Keratinocyte (primary cell): ENCODE data around the gene SLC7A6. TPM values are rescaled to one million over a fixed set of nuclear protein-coding genes. Genes with fewer than 3 reads are reported as not detected.

Experiments used
- DNase-seq: peaks from one replicate; pipeline ENCODE4 v3.0.0-alpha.2; 2011; ENCODE audit warnings: low read depth, missing footprints, low spot score
- FAIRE-seq: peaks from 2 replicates; lab custom pipeline; 2011; peaks lifted over from hg19 to GRCh38; lab: Jason Lieb, UNC
- H2AFZ ChIP-seq: 2 replicates; pipeline ENCODE4 v1.6.0; 2012; ENCODE audit warnings: low read length, control low read depth, inconsistent platforms; ENCODE audit not compliant: control insufficient read depth
- H3K27ac ChIP-seq: 2 replicates; pipeline ENCODE4 v1.5.1; 2011; ENCODE audit warnings: low read length; ENCODE audit not compliant: control insufficient read depth, insufficient read depth
- H3K27me3 ChIP-seq: 3 replicates; pipeline ENCODE4 v1.6.0; 2011; ENCODE audit warnings: low read length; ENCODE audit not compliant: control insufficient read depth, insufficient read depth; ENCODE audit errors: extremely low read depth
- H3K36me3 ChIP-seq, 2 experiments: 2 replicates in 1 of 2; 3 replicates in 1 of 2; pipeline ENCODE4 v1.5.1; 2011; ENCODE audit warnings: low read length in 2 of 2, mild to moderate bottlenecking in 1 of 2; ENCODE audit not compliant: control insufficient read depth in 2 of 2, insufficient read depth in 2 of 2; ENCODE audit errors: extremely low read depth in 1 of 2
- H3K4me1 ChIP-seq: 3 replicates; pipeline ENCODE4 v1.5.1; 2011; ENCODE audit warnings: low read length; ENCODE audit not compliant: control insufficient read depth, insufficient read depth; ENCODE audit errors: extremely low read depth
- H3K4me2 ChIP-seq: 3 replicates; pipeline ENCODE4 v1.6.0; 2011; ENCODE audit warnings: low read depth, low read length; ENCODE audit not compliant: control insufficient read depth, insufficient read depth; ENCODE audit errors: extremely low read depth
- H3K4me3 ChIP-seq, 3 experiments: fragments of 200-600 bp in 1 of 3; sonication (generic) in 1 of 3; 2 replicates in 2 of 3; 3 replicates in 1 of 3; pipeline ENCODE4 v1.5.1; 2011 to 2016; ENCODE audit warnings: low read length in 3 of 3, mild to moderate bottlenecking in 3 of 3, control low read depth in 2 of 3, inconsistent platforms in 1 of 3, low read depth in 1 of 3, mixed read lengths in 1 of 3, mixed run types in 1 of 3, moderate library complexity in 1 of 3; ENCODE audit not compliant: control insufficient read depth in 2 of 3, insufficient read depth in 2 of 3; ENCODE audit errors: extremely low read depth in 1 of 3
- H3K79me2 ChIP-seq: 2 replicates; pipeline ENCODE4 v1.6.0; 2012; ENCODE audit warnings: low read length; ENCODE audit not compliant: control insufficient read depth, insufficient read depth
- H3K9ac ChIP-seq: 3 replicates; pipeline ENCODE4 v1.6.0; 2011; ENCODE audit warnings: low read length; ENCODE audit not compliant: control insufficient read depth, insufficient read depth; ENCODE audit errors: extremely low read depth
- H3K9me1 ChIP-seq: 3 replicates; pipeline ENCODE4 v1.6.0; 2011; ENCODE audit warnings: low read length; ENCODE audit not compliant: control insufficient read depth, insufficient read depth; ENCODE audit errors: extremely low read depth
- H3K9me3 ChIP-seq: 2 replicates; pipeline ENCODE4 v1.5.1; 2012; ENCODE audit warnings: low read depth, low read length; ENCODE audit not compliant: control insufficient read depth
- H4K20me1 ChIP-seq: 3 replicates; pipeline ENCODE4 v1.6.0; 2011; ENCODE audit warnings: low read length; ENCODE audit not compliant: control insufficient read depth, insufficient read depth; ENCODE audit errors: extremely low read depth
- CTCF ChIP-seq, 3 experiments: IDR thresholded peaks in 1 of 3; conservative IDR thresholded peaks in 1 of 3; optimal IDR thresholded peaks in 1 of 3; 2 replicates in 2 of 3; 3 replicates in 1 of 3; pipeline versions ENCODE3 to v1.5.1; 2011; ENCODE audit warnings: low read length in 3 of 3, mild to moderate bottlenecking in 3 of 3, moderate library complexity in 2 of 3, control low read depth in 1 of 3, inconsistent platforms in 1 of 3; ENCODE audit not compliant: insufficient read depth in 2 of 3; ENCODE audit errors: extremely low read depth in 1 of 3
- EZH2 ChIP-seq: IDR thresholded peaks from one replicate; pipeline ENCODE4 v1.6.1; 2012; ENCODE audit warnings: inconsistent platforms, mild to moderate bottlenecking, low read length, moderate library complexity
- dilution Hi-C: fragments of 300-500 bp; cut with MboI; formaldehyde crosslinking; loops from one replicate; pipeline ENCODE4 v1.7.0; 2020; ENCODE audit warnings: low sequenced_read_pairs; ENCODE audit not compliant: extremely low pct_ligation_motif_present
- polyA plus RNA-seq, 5 experiments: library from polyadenylated mRNA; depleted of rRNA in 3 of 5; stranded (reverse) in 3 of 5; stranded (forward) in 1 of 5; unstranded in 1 of 5; fragments of >200 nt; gene quantifications; 1 replicate in 1 of 5; 2 replicates in 3 of 5; 3 replicates in 1 of 5; pipeline versions ENCODE4 v1.2.1 to v1.2.3, GENCODE V29; 2011 to 2012; ENCODE audit warnings: missing spikeins in 2 of 5, low read depth in 1 of 5, low replicate concordance in 1 of 5

The SLC7A6 gene
- polyA plus RNA-seq, 1 donor (not counting 4 experiments of a cell fraction or from before 2014, with no cell fraction given): 43.4 TPM

GRCh38 chr16:68242926-68243858, 21.1 kb upstream of the SLC7A6 start:
- Histone ChIP-seq H3K27me3 (no peaks in the 10 kb centered on the region), H3K79me2 (no peaks in the 10 kb centered on the region), H3K27ac (no peak overlapping the region), H2AFZ (no peak overlapping the region), H3K9ac (no peak overlapping the region), H3K9me1 (peaks cover 3% of the 10 kb centered on the region), H3K4me3 (no peak overlapping the region), H3K4me2 (no peak overlapping the region), H3K9me3 (no peaks in the 10 kb centered on the region), H3K4me1 (peaks cover 18% of the 10 kb centered on the region), H3K36me3 (no peaks in the 10 kb centered on the region), H4K20me1 (no peaks in the 10 kb centered on the region)
- no peak for TF ChIP-seq CTCF (optimal IDR thresholded peaks at IDR 0.05 in 1 of 3, IDR thresholded peaks at IDR 0.05 in 1 of 3, conservative IDR thresholded peaks at IDR 0.05 in 1 of 3; ENCODE audit: extremely low read depth in 1 of 3, insufficient read depth in 2 of 3, low read length in 3 of 3)
- no peak for TF ChIP-seq EZH2
- no peak for FAIRE-seq
- no peak for DNase-seq
- dilution Hi-C loops: no loop called here

DNA sequence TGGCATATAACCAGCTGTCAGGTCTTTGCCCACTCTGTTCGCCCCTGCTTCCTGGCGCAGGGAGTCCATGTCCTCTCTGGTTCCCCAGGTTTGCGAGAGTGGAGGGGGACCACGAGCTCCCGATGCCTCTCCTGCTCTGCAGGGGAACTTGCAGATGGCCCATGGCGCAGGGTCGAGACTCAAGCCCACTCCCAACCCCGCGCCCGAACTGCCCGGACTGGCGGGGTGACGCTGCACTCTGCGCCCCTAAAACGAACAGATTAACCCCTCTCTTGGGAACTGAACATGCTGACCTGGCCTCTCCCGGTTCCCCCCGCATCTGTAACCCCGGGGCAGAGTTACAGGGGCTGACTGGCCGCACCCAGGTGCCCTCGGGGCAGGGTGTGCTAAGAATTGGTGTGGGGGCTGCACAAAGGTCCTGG, 19.8 kb upstream of the SLC7A6 start:
- Histone ChIP-seq H3K9me1 (peaks cover 3% of the 10 kb centered on the region), H3K4me1 (peaks cover 18% of the 10 kb centered on the region), H3K4me2 (peak overlapping the region; percentile 97), H3K9me3 (no peaks in the 10 kb centered on the region), H2AFZ (peak overlapping the region; percentile 98), H3K27me3 (no peaks in the 10 kb centered on the region), H3K36me3 (peaks cover 0 to 5% of the 10 kb centered on the region in 2 experiments), H3K4me3 (peak overlapping the region; percentile 94 to 97 (median 96)), H3K9ac (peak overlapping the region; percentile 72), H3K27ac (peak overlapping the region; percentile 31), H4K20me1 (no peaks in the 10 kb centered on the region), H3K79me2 (no peaks in the 10 kb centered on the region)
- DNase-seq: no peak
- dilution Hi-C loops: no loop called here
- TF ChIP-seq EZH2 (no peak), CTCF (optimal IDR thresholded peaks at IDR 0.05 in 1 of 3, IDR thresholded peaks at IDR 0.05 in 1 of 3, conservative IDR thresholded peaks at IDR 0.05 in 1 of 3; ENCODE audit: extremely low read depth in 1 of 3, insufficient read depth in 2 of 3, low read length in 3 of 3) (no peak)
- FAIRE-seq: no peak
